Measurements from ENCODE around the gene NADK. TPM values are rescaled to one million over a fixed set of nuclear protein-coding genes. Genes with fewer than 3 reads are reported as not detected.

Gene NADK
- total and polyA plus RNA-seq, 2 of the 13 experiments (the other 11 are each of a cell fraction or from before 2014, with no cell fraction given), result 56.6 to 60.1 TPM

- TF ChIP-seq, protein P1, sequence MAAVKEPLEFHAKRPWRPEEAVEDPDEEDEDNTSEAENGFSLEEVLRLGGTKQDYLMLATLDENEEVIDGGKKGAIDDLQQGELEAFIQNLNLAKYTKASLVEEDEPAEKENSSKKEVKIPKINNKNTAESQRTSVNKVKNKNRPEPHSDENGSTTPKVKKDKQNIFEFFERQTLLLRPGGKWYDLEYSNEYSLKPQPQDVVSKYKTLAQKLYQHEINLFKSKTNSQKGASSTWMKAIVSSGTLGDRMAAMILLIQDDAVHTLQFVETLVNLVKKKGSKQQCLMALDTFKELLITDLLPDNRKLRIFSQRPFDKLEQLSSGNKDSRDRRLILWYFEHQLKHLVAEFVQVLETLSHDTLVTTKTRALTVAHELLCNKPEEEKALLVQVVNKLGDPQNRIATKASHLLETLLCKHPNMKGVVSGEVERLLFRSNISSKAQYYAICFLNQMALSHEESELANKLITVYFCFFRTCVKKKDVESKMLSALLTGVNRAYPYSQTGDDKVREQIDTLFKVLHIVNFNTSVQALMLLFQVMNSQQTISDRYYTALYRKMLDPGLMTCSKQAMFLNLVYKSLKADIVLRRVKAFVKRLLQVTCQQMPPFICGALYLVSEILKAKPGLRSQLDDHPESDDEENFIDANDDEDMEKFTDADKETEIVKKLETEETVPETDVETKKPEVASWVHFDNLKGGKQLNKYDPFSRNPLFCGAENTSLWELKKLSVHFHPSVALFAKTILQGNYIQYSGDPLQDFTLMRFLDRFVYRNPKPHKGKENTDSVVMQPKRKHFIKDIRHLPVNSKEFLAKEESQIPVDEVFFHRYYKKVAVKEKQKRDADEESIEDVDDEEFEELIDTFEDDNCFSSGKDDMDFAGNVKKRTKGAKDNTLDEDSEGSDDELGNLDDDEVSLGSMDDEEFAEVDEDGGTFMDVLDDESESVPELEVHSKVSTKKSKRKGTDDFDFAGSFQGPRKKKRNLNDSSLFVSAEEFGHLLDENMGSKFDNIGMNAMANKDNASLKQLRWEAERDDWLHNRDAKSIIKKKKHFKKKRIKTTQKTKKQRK (IDR thresholded peaks at IDR 0.05; ENCODE audit: low read length), result no peak
- TF ChIP-seq ZNF318 (CRISPR knock-in tag; IDR thresholded peaks at IDR 0.05) (no peak), MXD4 (CRISPR knock-in tag; IDR thresholded peaks at IDR 0.05) (peak; percentile 92), TFAP4 (IDR thresholded peaks at IDR 0.05; ENCODE audit: borderline replicate concordance, low read depth) (no peak), MTF1 (CRISPR knock-in tag; IDR thresholded peaks at IDR 0.05) (no peak), ARID2 (CRISPR knock-in tag; IDR thresholded peaks at IDR 0.05; ENCODE audit: borderline replicate concordance) (peak; percentile 83; the same call in 1 of the 2 replicates), ZNF138 (CRISPR knock-in tag; IDR thresholded peaks at IDR 0.05; ENCODE audit: low read depth) (no peak), RFXANK (CRISPR knock-in tag; IDR thresholded peaks at IDR 0.05) (no peak), ZBTB1 (CRISPR knock-in tag; IDR thresholded peaks at IDR 0.05; ENCODE audit: borderline replicate concordance) (no peak), ZNF207 (IDR thresholded peaks at IDR 0.05; ENCODE audit: borderline replicate concordance) (no peak), SYNCRIP (IDR thresholded peaks at IDR 0.05; ENCODE audit: insufficient read depth, low read depth, low read length) (no peak)
- TF ChIP-seq, protein P2, sequence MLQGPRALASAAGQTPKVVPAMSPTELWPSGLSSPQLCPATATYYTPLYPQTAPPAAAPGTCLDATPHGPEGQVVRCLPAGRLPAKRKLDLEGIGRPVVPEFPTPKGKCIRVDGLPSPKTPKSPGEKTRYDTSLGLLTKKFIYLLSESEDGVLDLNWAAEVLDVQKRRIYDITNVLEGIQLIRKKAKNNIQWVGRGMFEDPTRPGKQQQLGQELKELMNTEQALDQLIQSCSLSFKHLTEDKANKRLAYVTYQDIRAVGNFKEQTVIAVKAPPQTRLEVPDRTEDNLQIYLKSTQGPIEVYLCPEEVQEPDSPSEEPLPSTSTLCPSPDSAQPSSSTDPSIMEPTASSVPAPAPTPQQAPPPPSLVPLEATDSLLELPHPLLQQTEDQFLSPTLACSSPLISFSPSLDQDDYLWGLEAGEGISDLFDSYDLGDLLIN (CRISPR knock-in tag; IDR thresholded peaks at IDR 0.05; ENCODE audit: borderline replicate concordance), result no peak
- TF ChIP-seq, protein P3, sequence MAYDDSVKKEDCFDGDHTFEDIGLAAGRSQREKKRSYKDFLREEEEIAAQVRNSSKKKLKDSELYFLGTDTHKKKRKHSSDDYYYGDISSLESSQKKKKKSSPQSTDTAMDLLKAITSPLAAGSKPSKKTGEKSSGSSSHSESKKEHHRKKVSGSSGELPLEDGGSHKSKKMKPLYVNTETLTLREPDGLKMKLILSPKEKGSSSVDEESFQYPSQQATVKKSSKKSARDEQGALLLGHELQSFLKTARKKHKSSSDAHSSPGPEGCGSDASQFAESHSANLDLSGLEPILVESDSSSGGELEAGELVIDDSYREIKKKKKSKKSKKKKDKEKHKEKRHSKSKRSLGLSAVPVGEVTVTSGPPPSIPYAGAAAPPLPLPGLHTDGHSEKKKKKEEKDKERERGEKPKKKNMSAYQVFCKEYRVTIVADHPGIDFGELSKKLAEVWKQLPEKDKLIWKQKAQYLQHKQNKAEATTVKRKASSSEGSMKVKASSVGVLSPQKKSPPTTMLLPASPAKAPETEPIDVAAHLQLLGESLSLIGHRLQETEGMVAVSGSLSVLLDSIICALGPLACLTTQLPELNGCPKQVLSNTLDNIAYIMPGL (CRISPR knock-in tag; IDR thresholded peaks at IDR 0.05; ENCODE audit: borderline replicate concordance in 1 of 2, low read depth in 1 of 2), result peak; percentile 80 to 85
Observed at GRCh38 chr1:1778663-1779319, 521 bp upstream of the NADK start (continued).

All from HepG2 (cell line).